ENCODE data around the gene GRIK4. TPM values are rescaled to one million over a fixed set of nuclear protein-coding genes. Genes with fewer than 3 reads are reported as not detected.

Gene GRIK4
- total RNA-seq, 3 donors from 2014 or later: 0.05 to 0.30 (median 0.11) TPM

DNA sequence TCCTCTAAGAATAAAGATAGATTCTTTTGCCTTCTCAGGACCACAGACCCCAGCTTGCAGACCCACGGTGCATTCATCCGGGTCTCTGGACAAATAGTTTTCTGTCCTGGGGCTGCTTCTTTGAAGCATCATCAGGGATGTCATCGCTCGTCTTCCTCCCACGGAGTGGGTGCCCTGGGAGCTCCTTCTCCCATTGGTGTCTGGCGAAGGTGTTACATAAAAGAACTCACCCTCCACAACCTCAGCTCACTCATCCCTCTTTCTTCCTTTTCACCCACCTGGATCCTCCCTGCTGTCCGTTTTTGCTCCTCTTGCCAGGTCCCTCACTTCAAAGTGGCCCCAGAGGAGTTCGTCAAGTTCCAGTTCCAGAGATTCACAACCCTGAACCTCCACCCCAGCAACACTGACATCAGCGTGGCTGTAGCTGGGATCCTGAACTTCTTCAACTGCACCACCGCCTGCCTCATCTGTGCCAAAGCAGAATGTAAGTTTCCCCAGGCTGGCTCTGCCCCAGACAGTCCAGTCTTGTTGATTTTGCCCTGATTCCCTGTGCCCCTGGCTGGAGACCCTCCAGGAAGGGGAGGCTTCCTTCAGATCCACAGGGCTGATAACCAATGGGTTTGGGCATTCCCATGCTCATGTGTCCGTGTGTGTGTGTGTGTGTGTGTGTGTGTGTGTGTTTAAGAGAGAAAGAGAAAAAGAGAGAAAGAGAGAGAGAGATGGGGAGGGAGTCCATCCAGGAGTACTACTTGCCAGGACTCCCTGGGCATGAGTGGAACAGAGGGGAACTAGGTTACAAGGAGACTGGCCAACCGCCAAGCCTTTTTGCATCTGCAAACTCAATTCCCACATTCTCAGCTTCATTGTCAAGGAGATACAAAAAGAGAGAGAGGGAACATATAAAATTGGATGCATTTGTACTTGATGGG, 308.2 kb downstream of the GRIK4 start:
- H3K36me3 Mint-ChIP-seq (ENCODE audit: insufficient read depth): no peaks in the 10 kb centered on the region
- ATAC-seq: no peak
- no peak for DNase-seq
- H3K9me3 Mint-ChIP-seq: no peaks in the 10 kb centered on the region
- no peak overlapping the region for H3K4me3 Mint-ChIP-seq
- H3K4me1 Mint-ChIP-seq (ENCODE audit: low read depth): no peaks in the 10 kb centered on the region
- peaks cover 20% of the 10 kb centered on the region for H3K27me3 Mint-ChIP-seq (ENCODE audit: low read depth)

DNA sequence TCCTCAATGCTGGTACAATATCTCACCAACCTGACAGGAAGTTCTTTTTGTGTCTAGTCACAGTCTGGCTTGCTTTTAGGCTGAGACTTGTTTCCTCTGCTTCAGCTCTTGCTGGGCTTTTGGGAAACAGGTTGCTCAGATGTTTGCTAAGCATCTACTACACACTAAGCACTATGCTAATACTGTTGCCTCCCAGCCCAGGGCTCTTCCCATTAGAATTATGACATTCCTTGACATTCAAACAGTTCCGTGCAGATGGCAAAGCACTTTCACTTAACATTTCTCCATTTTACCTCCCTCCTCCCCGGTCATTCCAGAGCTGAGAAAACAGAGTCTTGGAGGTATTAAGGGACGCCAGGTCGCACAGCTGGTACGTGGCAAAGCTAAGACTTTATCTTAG, 311.6 kb downstream of the GRIK4 start:
- no peak overlapping the region for H3K4me3 Mint-ChIP-seq
- no peaks in the 10 kb centered on the region for H3K36me3 Mint-ChIP-seq (ENCODE audit: insufficient read depth)
- ATAC-seq (no peak), DNase-seq (no peak)
- peaks cover 12% of the 10 kb centered on the region for H3K27me3 Mint-ChIP-seq (ENCODE audit: low read depth)
- no peaks in the 10 kb centered on the region for H3K9me3 Mint-ChIP-seq
- no peaks in the 10 kb centered on the region for H3K4me1 Mint-ChIP-seq (ENCODE audit: low read depth)

GRCh38 chr11:120824242-120824641, 312.7 kb downstream of the GRIK4 start:
- ATAC-seq (no peak), DNase-seq (no peak)
- Mint-ChIP-seq H3K36me3 (ENCODE audit: insufficient read depth) (no peaks in the 10 kb centered on the region), H3K9me3 (no peaks in the 10 kb centered on the region), H3K4me3 (no peak overlapping the region), H3K4me1 (ENCODE audit: low read depth) (no peaks in the 10 kb centered on the region), H3K27me3 (ENCODE audit: low read depth) (peaks cover 14% of the 10 kb centered on the region)

DNA sequence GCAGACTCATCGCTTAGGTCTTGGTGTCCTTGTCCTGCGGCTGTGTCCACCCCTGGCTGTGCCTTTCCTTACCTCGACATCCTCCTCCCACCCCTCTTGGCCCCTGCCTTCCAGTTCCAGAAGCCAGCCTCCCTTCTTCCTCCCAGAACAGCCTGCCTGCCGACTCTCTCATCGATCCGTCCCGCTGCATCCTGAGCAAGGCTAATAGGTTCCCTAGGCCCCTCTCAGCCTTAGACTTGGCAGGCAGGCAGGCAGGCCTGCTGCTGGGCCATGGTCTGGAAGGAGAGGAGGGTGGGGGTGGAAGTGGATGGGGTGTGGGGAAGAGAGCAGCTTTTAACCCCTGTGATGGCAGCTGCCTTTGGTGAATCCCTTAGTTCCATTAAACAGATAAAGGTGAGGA, 315.6 kb downstream of the GRIK4 start:
- Mint-ChIP-seq H3K4me3 (no peak overlapping the region), H3K9me3 (no peaks in the 10 kb centered on the region), H3K27me3 (ENCODE audit: low read depth) (peaks cover 15% of the 10 kb centered on the region), H3K36me3 (ENCODE audit: insufficient read depth) (no peaks in the 10 kb centered on the region), H3K4me1 (ENCODE audit: low read depth) (no peaks in the 10 kb centered on the region)
- ATAC-seq: no peak
- DNase-seq: no peak

- Mint-ChIP-seq H3K9me3 (no peaks in the 10 kb centered on the region), H3K4me3 (no peak overlapping the region), H3K4me1 (ENCODE audit: low read depth) (no peaks in the 10 kb centered on the region), H3K36me3 (ENCODE audit: insufficient read depth) (no peaks in the 10 kb centered on the region), H3K27me3 (ENCODE audit: low read depth) (peaks cover 15% of the 10 kb centered on the region)
- DNase-seq: no peak
- no peak for ATAC-seq
Measured at GRCh38 chr11:120827820-120828219, 316.3 kb downstream of the GRIK4 start.

- Mint-ChIP-seq H3K9me3 (no peaks in the 10 kb centered on the region), H3K36me3 (ENCODE audit: insufficient read depth) (no peaks in the 10 kb centered on the region), H3K4me1 (ENCODE audit: low read depth) (no peaks in the 10 kb centered on the region), H3K4me3 (no peak overlapping the region), H3K27me3 (ENCODE audit: low read depth) (peaks cover 16% of the 10 kb centered on the region)
- ATAC-seq (no peak), DNase-seq (no peak)
Measured at GRCh38 chr11:120828847-120829246, 317.3 kb downstream of the GRIK4 start.

GRCh38 chr11:120830085-120830620, 318.6 kb downstream of the GRIK4 start:
- H3K4me3 Mint-ChIP-seq: no peak overlapping the region
- H3K27me3 Mint-ChIP-seq (ENCODE audit: low read depth): peaks cover 16% of the 10 kb centered on the region
- H3K36me3 Mint-ChIP-seq (ENCODE audit: insufficient read depth): no peaks in the 10 kb centered on the region
- no peaks in the 10 kb centered on the region for H3K4me1 Mint-ChIP-seq (ENCODE audit: low read depth)
- H3K9me3 Mint-ChIP-seq: no peaks in the 10 kb centered on the region
- DNase-seq: no peak
- ATAC-seq: no peak

GRCh38 chr11:120832481-120833238, 321.1 kb downstream of the GRIK4 start:
- peaks cover 2% of the 10 kb centered on the region for H3K4me1 Mint-ChIP-seq (ENCODE audit: low read depth)
- ATAC-seq: no peak
- no peaks in the 10 kb centered on the region for H3K36me3 Mint-ChIP-seq (ENCODE audit: insufficient read depth)

GRCh38 chr11:120834686-120835210, 323.2 kb downstream of the GRIK4 start:
- Mint-ChIP-seq H3K4me3 (no peak overlapping the region), H3K9me3 (no peaks in the 10 kb centered on the region), H3K27me3 (ENCODE audit: low read depth) (peaks cover 18% of the 10 kb centered on the region), H3K36me3 (ENCODE audit: insufficient read depth) (no peaks in the 10 kb centered on the region), H3K4me1 (ENCODE audit: low read depth) (peaks cover 2% of the 10 kb centered on the region)
- no peak for DNase-seq
- no peak for ATAC-seq

More at GRCh38 chr11:120832481-120833238, 321.1 kb downstream of the GRIK4 start:
- Mint-ChIP-seq H3K4me3 (no peak overlapping the region), H3K27me3 (ENCODE audit: low read depth) (peaks cover 24% of the 10 kb centered on the region), H3K9me3 (no peaks in the 10 kb centered on the region)
- DNase-seq: no peak

DNA sequence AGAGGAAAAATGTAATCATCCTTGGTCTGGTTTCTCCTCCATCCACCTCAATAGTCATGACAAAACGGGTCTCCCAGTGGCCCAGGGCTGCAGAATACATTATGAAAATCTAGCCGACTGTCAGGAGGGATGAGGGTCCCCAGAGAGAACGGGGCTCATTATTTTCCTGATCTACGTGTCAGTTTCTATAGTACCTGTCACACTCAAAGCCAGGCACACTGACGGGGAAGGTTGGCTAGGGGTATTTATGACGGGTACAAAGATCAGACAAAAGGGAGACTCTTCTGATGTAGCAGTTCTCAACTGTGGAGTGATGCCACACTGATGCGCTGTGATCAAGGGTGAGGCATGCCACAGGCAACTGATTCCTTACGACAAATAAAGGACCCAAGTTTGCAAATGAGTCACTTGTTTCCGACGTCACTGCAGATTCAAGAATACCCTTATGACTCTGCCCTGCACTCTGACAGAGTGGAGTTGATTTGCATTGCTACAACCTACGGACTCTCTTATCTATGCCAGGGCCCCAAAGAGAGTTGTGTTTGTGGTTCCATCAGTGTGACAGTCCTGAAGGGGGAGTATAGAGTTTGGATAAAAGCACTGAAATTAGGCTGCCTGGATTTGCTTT, 324.2 kb downstream of the GRIK4 start:
- Mint-ChIP-seq H3K9me3 (no peaks in the 10 kb centered on the region), H3K4me1 (ENCODE audit: low read depth) (peaks cover 2% of the 10 kb centered on the region), H3K36me3 (ENCODE audit: insufficient read depth) (no peaks in the 10 kb centered on the region), H3K4me3 (no peak overlapping the region), H3K27me3 (ENCODE audit: low read depth) (peaks cover 21% of the 10 kb centered on the region)
- ATAC-seq (peak; percentile 90 to 93), DNase-seq (no peak)

- ATAC-seq: no peak
Measured at GRCh38 chr11:120837696-120838095, 326.1 kb downstream of the GRIK4 start.

DNA sequence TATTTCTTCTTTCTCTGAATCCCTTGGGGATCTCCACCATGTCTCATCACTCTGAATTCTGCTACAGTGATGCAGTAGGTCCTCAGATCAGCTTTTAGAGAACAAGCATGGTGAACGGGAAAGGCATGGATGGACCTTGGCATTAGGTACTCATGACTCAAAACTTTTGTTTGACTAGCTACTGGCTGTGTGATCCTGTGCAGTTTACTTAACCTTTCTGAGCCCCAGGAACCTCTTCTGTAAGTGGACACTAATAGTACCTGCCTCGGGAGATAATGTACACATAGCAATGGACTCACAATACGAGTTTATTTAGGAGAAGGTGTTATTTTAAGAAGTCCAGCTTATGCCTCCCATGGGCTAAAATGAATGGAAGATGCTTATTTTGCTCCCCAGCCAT, 327.7 kb downstream of the GRIK4 start:
- H3K36me3 Mint-ChIP-seq (ENCODE audit: insufficient read depth): no peaks in the 10 kb centered on the region
- ATAC-seq: no peak
- no peak overlapping the region for H3K4me3 Mint-ChIP-seq
- H3K9me3 Mint-ChIP-seq: peaks cover 5% of the 10 kb centered on the region
- H3K4me1 Mint-ChIP-seq (ENCODE audit: low read depth): peaks cover 2% of the 10 kb centered on the region
- H3K27me3 Mint-ChIP-seq (ENCODE audit: low read depth): peaks cover 15% of the 10 kb centered on the region
- no peak for DNase-seq

More at GRCh38 chr11:120837696-120838095, 326.1 kb downstream of the GRIK4 start:
- Mint-ChIP-seq H3K36me3 (ENCODE audit: insufficient read depth) (no peaks in the 10 kb centered on the region), H3K4me1 (ENCODE audit: low read depth) (peaks cover 2% of the 10 kb centered on the region), H3K4me3 (no peak overlapping the region), H3K9me3 (peaks cover 5% of the 10 kb centered on the region), H3K27me3 (ENCODE audit: low read depth) (peaks cover 16% of the 10 kb centered on the region)
- no peak for DNase-seq

GRCh38 chr11:120839846-120840402, 328.4 kb downstream of the GRIK4 start:
- DNase-seq: no peak
- Mint-ChIP-seq H3K4me3 (no peak overlapping the region), H3K4me1 (ENCODE audit: low read depth) (peaks cover 2% of the 10 kb centered on the region), H3K36me3 (ENCODE audit: insufficient read depth) (no peaks in the 10 kb centered on the region), H3K27me3 (ENCODE audit: low read depth) (peaks cover 17% of the 10 kb centered on the region), H3K9me3 (peaks cover 5% of the 10 kb centered on the region)
- no peak for ATAC-seq

DNA sequence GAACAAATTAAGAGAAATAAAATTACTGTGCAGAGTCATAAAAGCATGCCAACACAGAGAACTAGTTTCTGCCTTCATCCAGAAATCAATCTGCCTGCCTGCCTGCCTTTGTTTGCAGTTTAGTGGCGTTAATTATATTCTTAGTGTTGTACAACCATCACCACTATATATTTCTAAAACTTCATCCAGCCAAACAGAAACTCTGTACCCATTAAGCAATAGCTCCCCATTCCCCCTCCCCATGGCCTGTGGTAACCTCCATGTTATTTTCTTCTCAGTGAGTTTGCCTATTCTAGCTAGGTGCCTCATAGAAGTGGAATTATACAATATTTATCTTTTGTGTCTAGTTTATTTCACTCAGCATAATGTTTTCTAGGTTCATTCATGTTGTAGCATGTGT, 329.1 kb downstream of the GRIK4 start:
- Mint-ChIP-seq H3K9me3 (peaks cover 5% of the 10 kb centered on the region), H3K4me3 (no peak overlapping the region), H3K27me3 (ENCODE audit: low read depth) (peaks cover 14% of the 10 kb centered on the region), H3K36me3 (ENCODE audit: insufficient read depth) (no peaks in the 10 kb centered on the region), H3K4me1 (ENCODE audit: low read depth) (peaks cover under 1% of the 10 kb centered on the region)
- no peak for DNase-seq
- ATAC-seq: no peak
